SK-N-SH (cell line): ENCODE measurements around the gene AIF1L. TPM values are rescaled to one million over a fixed set of nuclear protein-coding genes. Genes with fewer than 3 reads are reported as not detected.

Experiments
- CTCF ChIA-PET: fragments of 300-600, 350-600 bp; formaldehyde crosslinking; extraction: SDS; loops from one replicate; lab custom pipeline; 2021; lab: Yijun Ruan, JAX
- POLR2A ChIA-PET: fragments of 350-600 bp; sonication (Branson Sonifier 250); formaldehyde crosslinking; extraction: SDS; loops from one replicate; lab custom pipeline; 2020; ENCODE audit warnings: antibody characterized with exemption, inconsistent platforms; lab: Yijun Ruan, JAX
- DNase-seq: peaks from one replicate; pipeline ENCODE4 v3.0.0; 2012
- H2AFZ ChIP-seq: fragments of 200-600 bp; sonication (generic); 2 replicates; pipeline ENCODE4 v1.8.1; 2016; ENCODE audit warnings: antibody characterized with exemption, mild to moderate bottlenecking, low read depth
- H3F3A ChIP-seq: fragments of 200-600 bp; sonication (generic); replicated peaks from 2 replicates; pipeline ENCODE3; 2016; ENCODE audit warnings: antibody characterized with exemption, mild to moderate bottlenecking; ENCODE audit not compliant: insufficient read depth
- H3K27ac ChIP-seq, 2 experiments: fragments of 200-500 bp in 1 of 2; fragments of 200-600 bp in 1 of 2; sonication (Bioruptor generic) in 1 of 2; sonication (generic), shearing (Covaris generic) in 1 of 2; 2 replicates each; pipeline versions ENCODE4 v1.5.1 to v1.6.1; 2014 to 2016; ENCODE audit warnings: low read depth in 2 of 2, inconsistent platforms in 1 of 2, low read length in 1 of 2, mild to moderate bottlenecking in 1 of 2, mixed read lengths in 1 of 2
- H3K27me3 ChIP-seq: fragments of 200-600 bp; sonication (generic), shearing (Covaris generic); 2 replicates; pipeline ENCODE4 v1.6.1; 2016; ENCODE audit warnings: mixed run types; ENCODE audit not compliant: insufficient read depth
- H3K36me3 ChIP-seq, 2 experiments: fragments of 200-500 bp in 1 of 2; fragments of 200-600 bp in 1 of 2; sonication (Bioruptor generic) in 1 of 2; sonication (generic) in 1 of 2; replicated peaks in 1 of 2; 2 replicates each; pipeline versions ENCODE3 to v1.5.1; 2014 to 2016; ENCODE audit warnings: low read length in 1 of 2, mild to moderate bottlenecking in 1 of 2; ENCODE audit not compliant: insufficient read depth in 2 of 2, control insufficient read depth in 1 of 2
- H3K4me1 ChIP-seq, 2 experiments: fragments of 200-500 bp in 1 of 2; fragments of 200-600 bp in 1 of 2; sonication (Bioruptor generic) in 1 of 2; sonication (generic), shearing (Covaris generic) in 1 of 2; 2 replicates each; pipeline versions ENCODE4 v1.5.1 to v1.6.1; 2014 to 2016; ENCODE audit warnings: low read depth in 1 of 2, low read length in 1 of 2, mixed run types in 1 of 2; ENCODE audit not compliant: insufficient read depth in 2 of 2, control insufficient read depth in 1 of 2
- H3K4me2 ChIP-seq: fragments of 200-600 bp; sonication (generic), shearing (Covaris generic); 2 replicates; pipeline ENCODE4 v1.6.1; 2017; ENCODE audit warnings: mixed run types
- H3K4me3 ChIP-seq, 2 experiments: fragments of 200-500 bp in 1 of 2; fragments of 200-600 bp in 1 of 2; sonication (Bioruptor generic) in 1 of 2; sonication (generic), shearing (Covaris generic) in 1 of 2; 2 replicates each; pipeline versions ENCODE4 v1.5.1 to v1.8.1; 2014 to 2016; ENCODE audit warnings: low read depth in 2 of 2, inconsistent platforms in 1 of 2, low read length in 1 of 2, mild to moderate bottlenecking in 1 of 2, mixed read lengths in 1 of 2, moderate library complexity in 1 of 2
- H3K79me2 ChIP-seq: fragments of 200-600 bp; sonication (generic); 2 replicates; pipeline ENCODE4 v1.8.1; 2017; ENCODE audit warnings: mild to moderate bottlenecking; ENCODE audit not compliant: insufficient read depth
- H3K9ac ChIP-seq: fragments of 200-600 bp; sonication (generic); 2 replicates; pipeline ENCODE4 v1.6.1; 2017; ENCODE audit warnings: mixed run types
- H3K9me2 ChIP-seq: fragments of 200-600 bp; sonication (generic); 2 replicates; pipeline ENCODE4 v1.6.1; 2017; ENCODE audit warnings: mixed run types
- H3K9me3 ChIP-seq: fragments of 200-600 bp; sonication (generic); 2 replicates; pipeline ENCODE4 v1.6.1; 2017; ENCODE audit warnings: mixed run types, mild to moderate bottlenecking, moderate library complexity
- H4K20me1 ChIP-seq: fragments of 200-600 bp; sonication (generic); 2 replicates; pipeline ENCODE4 v1.6.1; 2017; ENCODE audit warnings: mild to moderate bottlenecking, mixed run types; ENCODE audit not compliant: insufficient read depth
- CTCF ChIP-seq: fragments of 200-600 bp; sonication (generic); IDR thresholded peaks from 2 replicates; pipeline ENCODE4 v1.6.1; 2017; ENCODE audit warnings: antibody characterized with exemption, mild to moderate bottlenecking, moderate library complexity
- FOSL2 ChIP-seq: IDR thresholded peaks from 2 replicates; pipeline ENCODE4 v1.4.0; 2012; ENCODE audit warnings: low read depth, mild to moderate bottlenecking, moderate library complexity, borderline replicate concordance
- JUND ChIP-seq: IDR thresholded peaks from 2 replicates; pipeline ENCODE4 v1.4.0; 2012
- MAX ChIP-seq: IDR thresholded peaks from 2 replicates; pipeline ENCODE4 v1.4.0; 2012; ENCODE audit warnings: low read depth
- NFIC ChIP-seq: IDR thresholded peaks from 2 replicates; pipeline ENCODE4 v1.4.0; 2012; ENCODE audit warnings: borderline replicate concordance
- NRF1 ChIP-seq: IDR thresholded peaks from 2 replicates; pipeline ENCODE4 v1.6.1; 2012; ENCODE audit warnings: low read depth, mild to moderate bottlenecking, low read length
- RAD21 ChIP-seq: IDR thresholded peaks from 2 replicates; pipeline ENCODE4 v1.6.1; 2012; ENCODE audit warnings: mild to moderate bottlenecking, low read length
- RXRA ChIP-seq: IDR thresholded peaks from 2 replicates; pipeline ENCODE4 v1.4.0; 2012; ENCODE audit warnings: low read depth, mild to moderate bottlenecking, borderline replicate concordance
- SMC3 ChIP-seq: IDR thresholded peaks from 2 replicates; pipeline ENCODE4 v1.6.1; 2012; ENCODE audit warnings: low read depth, low read length, improper control_type of control experiment
- TCF12 ChIP-seq: IDR thresholded peaks from 2 replicates; pipeline ENCODE4 v1.4.0; 2012
- YY1 ChIP-seq: IDR thresholded peaks from 2 replicates; pipeline ENCODE4 v1.4.0; 2012; ENCODE audit warnings: low read depth, mild to moderate bottlenecking
- WGBS: methylation state at CpG from one replicate; pipeline ENCODE4 v1.1.6; 2017; ENCODE audit warnings: low lambda C conversion rate; 5-methylcytosine and 5-hydroxymethylcytosine counted together
- polyA plus RNA-seq, 3 experiments: library from polyadenylated mRNA; depleted of rRNA; stranded (reverse); fragments of >200 nt; gene quantifications; 2 replicates each; pipeline ENCODE4 v1.2.3, GENCODE V29; 2012
- TF ChIP-seq, protein P1 (sequence below): IDR thresholded peaks from 2 replicates; pipeline ENCODE4; 2012
- TF ChIP-seq, protein P2 (sequence below): fragments of 150-350 bp; IDR thresholded peaks from 2 replicates; pipeline ENCODE4 v1.6.1; 2017; ENCODE audit warnings: antibody characterized with exemption, low read length, low read depth, borderline replicate concordance

Gene AIF1L
- polyA plus RNA-seq, 1 of the 3 experiments (the other 2 are of a cell fraction) = 0.26 TPM

- H3K4me3 ChIP-seq = no peak overlapping the region
- no peaks in the 10 kb centered on the region for H3K9me3 ChIP-seq
- H3F3A ChIP-seq = no peaks in the 10 kb centered on the region
- H3K79me2 ChIP-seq = no peaks in the 10 kb centered on the region
- H3K36me3 ChIP-seq = no peaks in the 10 kb centered on the region
- peaks cover 27% of the 10 kb centered on the region for H3K27me3 ChIP-seq
- no peak overlapping the region for H3K4me2 ChIP-seq
- H3K4me1 ChIP-seq = peaks cover 0 to 12% of the 10 kb centered on the region in 2 experiments; a peak in 1 of 4 replicates
- no peaks in the 10 kb centered on the region for H3K9me2 ChIP-seq
- POLR2A ChIA-PET = interaction anchor here (1.0 kb wide), 1 partner anchor 28 kb away, joined by 3 read pairs; the partner anchor contains the start of gene NUP214
- no peak overlapping the region for H3K27ac ChIP-seq
- no peak overlapping the region for H2AFZ ChIP-seq
- TF ChIP-seq, protein P1, sequence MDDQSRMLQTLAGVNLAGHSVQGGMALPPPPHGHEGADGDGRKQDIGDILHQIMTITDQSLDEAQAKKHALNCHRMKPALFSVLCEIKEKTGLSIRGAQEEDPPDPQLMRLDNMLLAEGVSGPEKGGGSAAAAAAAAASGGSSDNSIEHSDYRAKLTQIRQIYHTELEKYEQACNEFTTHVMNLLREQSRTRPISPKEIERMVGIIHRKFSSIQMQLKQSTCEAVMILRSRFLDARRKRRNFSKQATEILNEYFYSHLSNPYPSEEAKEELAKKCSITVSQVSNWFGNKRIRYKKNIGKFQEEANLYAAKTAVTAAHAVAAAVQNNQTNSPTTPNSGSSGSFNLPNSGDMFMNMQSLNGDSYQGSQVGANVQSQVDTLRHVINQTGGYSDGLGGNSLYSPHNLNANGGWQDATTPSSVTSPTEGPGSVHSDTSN = no peak
- no peak for TF ChIP-seq NRF1
- TF ChIP-seq YY1 = no peak
- TF ChIP-seq CTCF = no peak
- TF ChIP-seq RXRA = no peak
- no peak for TF ChIP-seq FOSL2
- TF ChIP-seq, protein P2, sequence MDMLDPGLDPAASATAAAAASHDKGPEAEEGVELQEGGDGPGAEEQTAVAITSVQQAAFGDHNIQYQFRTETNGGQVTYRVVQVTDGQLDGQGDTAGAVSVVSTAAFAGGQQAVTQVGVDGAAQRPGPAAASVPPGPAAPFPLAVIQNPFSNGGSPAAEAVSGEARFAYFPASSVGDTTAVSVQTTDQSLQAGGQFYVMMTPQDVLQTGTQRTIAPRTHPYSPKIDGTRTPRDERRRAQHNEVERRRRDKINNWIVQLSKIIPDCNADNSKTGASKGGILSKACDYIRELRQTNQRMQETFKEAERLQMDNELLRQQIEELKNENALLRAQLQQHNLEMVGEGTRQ = no peak
- CTCF ChIA-PET = interaction anchor here (1.2 to 3.1 kb wide), 2 partner anchors 41 to 100 kb away, joined by 3 to 11 read pairs; no protein-coding TSS in a partner anchor
- H4K20me1 ChIP-seq = no peaks in the 10 kb centered on the region
- WGBS = 89% methylated on average over 3 of the region's 8 CpGs
- no peak overlapping the region for H3K9ac ChIP-seq
- no peak for DNase-seq
These were observed 1.6 kb downstream of the AIF1L start for GRCh38 chr9:131097948-131098278.

DNA sequence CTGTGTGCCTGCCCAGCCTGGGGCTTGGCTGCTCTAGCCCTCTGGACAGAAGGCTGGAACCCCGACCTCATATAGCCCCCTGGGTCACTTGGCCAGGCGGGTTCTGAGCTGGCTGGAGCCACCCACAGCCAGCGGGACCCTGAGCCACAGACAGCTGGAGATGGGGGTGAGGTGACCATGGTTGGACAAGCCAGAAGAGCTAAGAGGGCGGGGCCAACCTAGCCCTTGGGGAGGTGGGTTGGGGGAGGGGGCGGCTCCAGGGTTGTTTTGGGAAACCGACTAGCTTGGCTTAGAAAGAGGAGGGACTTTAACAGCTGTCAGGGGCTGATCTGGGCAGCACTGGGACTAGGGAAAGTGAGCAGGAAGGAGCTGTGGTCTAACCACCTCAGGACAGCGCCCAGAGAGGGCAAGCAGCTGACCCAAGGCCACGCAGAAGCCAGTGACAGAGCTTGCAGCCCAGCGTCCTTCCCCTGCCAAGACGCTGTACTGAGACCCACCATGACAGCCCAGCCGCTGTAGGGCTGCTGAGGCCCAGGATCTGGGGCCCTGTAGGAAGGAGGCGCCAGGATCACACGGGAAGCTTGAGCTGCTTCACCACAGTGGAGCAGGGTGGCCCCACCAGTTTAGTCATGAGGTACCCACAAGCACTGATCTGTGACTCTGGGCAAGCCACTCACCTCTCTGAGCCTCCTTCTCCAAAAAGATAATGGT is 2.2 kb downstream of the AIF1L start:
- H3K9me2 ChIP-seq = no peaks in the 10 kb centered on the region
- DNase-seq = no peak
- 76% methylated on average over 10 of the region's 13 CpGs for WGBS
- no peak overlapping the region for H3K9ac ChIP-seq
- H3K36me3 ChIP-seq = no peaks in the 10 kb centered on the region
- no peaks in the 10 kb centered on the region for H4K20me1 ChIP-seq
- H3K4me3 ChIP-seq = no peak overlapping the region
- POLR2A ChIA-PET = interaction anchor here (3.2 kb wide), 1 partner anchor 27 kb away, joined by 13 read pairs; the partner anchor contains the start of gene NUP214
- H3F3A ChIP-seq = no peaks in the 10 kb centered on the region
- H3K27ac ChIP-seq = no peak overlapping the region
- H3K4me2 ChIP-seq = no peak overlapping the region
- no peaks in the 10 kb centered on the region for H3K9me3 ChIP-seq
- CTCF ChIA-PET = interaction anchor here (0.9 to 3.1 kb wide), 5 partner anchors 14 to 238 kb away, joined by 3 to 11 read pairs (median 4); partner anchors contain the start of gene NUP214
- H3K4me1 ChIP-seq = peaks cover 0 to 9% of the 10 kb centered on the region in 2 experiments; a peak in 1 of 4 replicates
- no peak overlapping the region for H2AFZ ChIP-seq
- H3K27me3 ChIP-seq = peaks cover 27% of the 10 kb centered on the region
- no peaks in the 10 kb centered on the region for H3K79me2 ChIP-seq
- TF ChIP-seq NFIC = no peak
- no peak for TF ChIP-seq SMC3
- TF ChIP-seq MAX = no peak
- TF ChIP-seq TCF12 = no peak
- TF ChIP-seq YY1 = no peak
- no peak for TF ChIP-seq RAD21
- TF ChIP-seq JUND = no peak
- TF ChIP-seq, all 33 proteins: peak for 0
